GM19193 (cell line): ENCODE results near the gene TFG.
A peak's percentile ranks its signal among the peaks of the same experiment; 100 is the strongest.

ENCODE experiments used
- POLR2A ChIP-seq: IDR thresholded peaks from 4 replicates; pipeline ENCODE4 v1.6.1; 2011; ENCODE audit not compliant: insufficient read depth, insufficient read length; ENCODE audit errors: extremely low read depth

Gene TFG

GRCh38 chr3:100708989-100709841 is at the start of gene TFG:
TSS of gene TFG (plus strand) at chr3:100709494. CDS start at chr3:100713686, 4,192 bp downstream.
- TF ChIP-seq POLR2A: peak; percentile 80

- no peak for TF ChIP-seq POLR2A
Observed at GRCh38 chr3:100662113-100662823, 47.0 kb upstream of the TFG start.

- no peak for TF ChIP-seq POLR2A
Observed at GRCh38 chr3:100665230-100665629, 44.1 kb upstream of the TFG start.

GRCh38 chr3:100681496-100681895 is 27.8 kb upstream of the TFG start:
- TF ChIP-seq POLR2A: no peak

- no peak for TF ChIP-seq POLR2A
Observed at GRCh38 chr3:100682056-100682853, 27.0 kb upstream of the TFG start.

GRCh38 chr3:100682854-100683760 is 26.2 kb upstream of the TFG start:
- no peak for TF ChIP-seq POLR2A

- TF ChIP-seq POLR2A: no peak
Observed at GRCh38 chr3:100693225-100693624, 16.1 kb upstream of the TFG start.

GRCh38 chr3:100695696-100696095 is 13.6 kb upstream of the TFG start:
- TF ChIP-seq POLR2A: no peak

GRCh38 chr3:100696161-100696560 is 13.1 kb upstream of the TFG start:
- no peak for TF ChIP-seq POLR2A

- TF ChIP-seq POLR2A: no peak
Observed at GRCh38 chr3:100697172-100697571, 12.1 kb upstream of the TFG start.

GRCh38 chr3:100697723-100698285 is 11.5 kb upstream of the TFG start:
- TF ChIP-seq POLR2A: no peak

- no peak for TF ChIP-seq POLR2A
Observed at GRCh38 chr3:100698736-100699135, 10.6 kb upstream of the TFG start.

- no peak for TF ChIP-seq POLR2A
Observed at GRCh38 chr3:100700708-100701107, 8.6 kb upstream of the TFG start.
